DMS79 treated with DMSO at 0.1 percent for 48 hours (cell line): ENCODE measurements around the gene MCEMP1.

Experiments
- DNase-seq: peaks from one replicate; lab custom pipeline; 2025; lab: John Stamatoyannopoulos, UW

The MCEMP1 gene

DNA sequence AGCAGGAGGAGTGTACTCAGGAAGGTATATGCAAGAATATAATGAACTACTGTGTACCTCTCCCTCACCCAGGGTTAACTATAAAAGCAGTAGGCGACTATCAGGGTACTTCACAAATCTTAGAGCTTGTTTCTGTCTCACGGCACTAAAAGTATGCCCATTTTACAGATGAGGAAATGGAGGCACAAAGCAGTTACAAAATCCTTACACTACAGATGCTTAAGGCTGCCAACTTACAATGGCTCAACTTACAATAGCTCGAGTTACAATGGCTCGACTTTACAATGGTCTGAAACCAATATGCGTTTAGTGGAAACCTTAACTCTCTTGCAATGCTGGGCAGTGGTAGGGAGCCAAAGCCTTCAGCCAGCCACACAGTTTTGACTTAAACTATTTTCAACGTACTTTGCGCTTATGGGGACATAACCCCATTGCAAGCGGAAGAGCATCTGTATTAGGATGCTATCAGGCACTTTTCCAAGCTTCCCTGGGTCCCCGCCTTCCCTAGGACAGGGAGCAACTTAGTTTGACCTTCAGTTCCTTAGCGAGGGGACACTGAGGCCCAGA, 20.9 kb downstream of the MCEMP1 start:
- no peak for DNase-seq

DNA sequence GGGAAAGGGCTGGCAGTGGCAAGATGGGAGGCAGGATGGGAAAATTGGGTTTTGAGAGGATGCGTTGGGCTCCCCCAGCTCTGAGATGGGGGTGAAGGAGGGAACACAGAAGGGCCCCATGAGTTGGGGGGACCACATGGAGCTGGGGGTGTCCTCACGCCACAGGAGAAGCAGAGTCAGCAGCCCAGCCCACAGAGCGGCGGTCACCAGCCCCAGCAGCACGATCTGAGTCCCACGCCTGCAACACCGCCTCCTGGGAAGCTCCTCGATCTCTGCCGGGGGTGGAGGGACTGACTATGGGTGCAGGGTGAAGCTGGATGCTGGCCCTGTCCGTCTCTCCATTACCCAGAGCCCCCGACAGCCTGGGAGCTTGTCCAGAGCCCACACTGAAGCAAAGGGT, 21.7 kb downstream of the MCEMP1 start:
- no peak for DNase-seq

DNA sequence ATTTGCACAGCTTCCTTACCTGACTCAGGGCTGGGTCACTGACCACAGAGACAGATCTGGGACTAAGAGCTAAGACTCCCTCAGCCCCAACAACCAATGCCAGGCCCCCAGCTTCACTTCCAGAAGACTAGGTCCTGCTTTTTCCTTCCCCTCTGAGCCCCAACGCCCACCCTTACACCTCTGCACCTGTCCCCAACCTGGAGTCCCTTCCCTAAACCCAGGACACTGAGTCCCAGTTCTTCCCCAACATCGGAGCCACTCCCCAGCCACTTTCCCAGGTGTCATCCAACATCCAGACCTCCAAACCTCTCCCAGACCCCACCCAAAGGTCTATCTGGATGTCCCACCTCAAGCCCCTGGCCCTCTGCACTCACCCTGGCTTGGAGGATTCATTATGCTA, 22.1 kb downstream of the MCEMP1 start:
- no peak for DNase-seq

DNA sequence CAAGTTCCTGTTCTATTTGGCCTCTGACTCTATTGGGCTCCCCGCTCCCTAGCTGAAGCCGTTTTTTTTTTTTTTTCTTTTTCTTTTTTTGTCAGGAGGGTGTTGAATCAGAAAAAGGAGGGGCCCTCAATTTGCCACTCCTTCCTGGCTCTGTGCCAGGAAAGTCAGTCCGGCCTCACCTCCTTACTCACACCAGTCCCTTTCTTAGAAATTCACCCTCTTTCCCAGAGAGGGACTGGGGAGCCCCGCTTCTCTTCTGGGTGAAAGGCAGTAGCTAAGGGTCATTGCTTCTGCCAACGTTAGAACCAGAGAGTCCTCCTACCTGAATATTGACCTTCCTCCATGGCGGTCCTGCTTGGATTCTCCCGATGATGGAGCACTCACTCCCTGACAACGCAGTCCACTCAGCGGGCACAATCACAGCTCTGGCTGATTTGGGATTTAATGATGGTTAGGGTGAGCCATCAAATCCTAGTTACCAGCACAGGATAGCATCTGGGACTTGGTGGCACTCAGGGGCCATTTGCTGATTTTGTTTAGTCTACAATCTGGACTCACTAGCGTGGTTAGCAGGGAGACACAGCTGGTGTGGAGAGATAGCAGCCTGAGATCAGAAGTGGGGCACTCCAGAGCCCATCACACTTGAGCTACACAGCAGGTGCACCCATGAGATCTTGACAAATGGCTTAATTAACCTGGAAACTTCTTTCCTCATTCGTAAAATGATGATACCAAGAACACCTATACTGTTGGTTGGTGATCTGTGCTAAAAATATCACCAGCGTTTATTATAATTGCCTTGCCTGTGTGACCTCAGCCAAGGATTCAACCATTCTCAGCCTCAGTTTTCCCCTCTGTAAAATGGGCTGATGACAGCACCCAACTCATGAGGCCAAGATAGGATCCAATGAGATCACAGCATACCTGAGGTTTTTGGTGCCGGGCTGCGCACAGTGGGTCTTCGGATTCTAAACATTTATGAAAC, 22.8 kb downstream of the MCEMP1 start:
- no peak for DNase-seq

DNA sequence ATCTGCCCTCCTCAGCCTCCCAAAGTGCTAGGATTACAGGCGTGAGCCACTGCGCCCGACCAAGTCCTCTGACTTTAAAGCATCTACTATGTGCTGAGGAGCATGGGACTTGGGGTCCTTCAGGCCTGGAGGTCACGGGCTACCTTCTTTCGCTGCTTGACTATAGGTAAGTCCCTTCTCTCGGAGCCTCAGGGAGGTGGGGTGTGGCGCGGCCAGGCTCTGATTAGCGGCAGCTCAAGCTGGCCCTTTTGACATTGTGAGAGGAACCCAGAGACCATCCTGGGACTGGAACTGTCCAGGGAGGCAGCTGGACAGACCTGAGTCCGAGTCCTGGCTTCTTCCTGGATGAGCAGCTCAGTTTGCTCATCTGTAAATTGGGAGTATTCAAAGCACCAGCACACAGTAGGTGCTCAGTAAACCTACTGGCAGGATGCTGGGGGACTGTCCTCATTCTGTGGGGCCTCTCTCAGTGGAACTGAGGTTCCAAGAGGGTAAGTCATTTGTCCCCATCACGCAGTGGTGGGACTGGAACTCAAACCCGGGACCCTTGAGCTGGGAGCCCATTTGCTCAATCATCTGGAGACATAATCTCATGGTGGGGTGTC, 24.3 kb downstream of the MCEMP1 start:
- no peak for DNase-seq

DNA sequence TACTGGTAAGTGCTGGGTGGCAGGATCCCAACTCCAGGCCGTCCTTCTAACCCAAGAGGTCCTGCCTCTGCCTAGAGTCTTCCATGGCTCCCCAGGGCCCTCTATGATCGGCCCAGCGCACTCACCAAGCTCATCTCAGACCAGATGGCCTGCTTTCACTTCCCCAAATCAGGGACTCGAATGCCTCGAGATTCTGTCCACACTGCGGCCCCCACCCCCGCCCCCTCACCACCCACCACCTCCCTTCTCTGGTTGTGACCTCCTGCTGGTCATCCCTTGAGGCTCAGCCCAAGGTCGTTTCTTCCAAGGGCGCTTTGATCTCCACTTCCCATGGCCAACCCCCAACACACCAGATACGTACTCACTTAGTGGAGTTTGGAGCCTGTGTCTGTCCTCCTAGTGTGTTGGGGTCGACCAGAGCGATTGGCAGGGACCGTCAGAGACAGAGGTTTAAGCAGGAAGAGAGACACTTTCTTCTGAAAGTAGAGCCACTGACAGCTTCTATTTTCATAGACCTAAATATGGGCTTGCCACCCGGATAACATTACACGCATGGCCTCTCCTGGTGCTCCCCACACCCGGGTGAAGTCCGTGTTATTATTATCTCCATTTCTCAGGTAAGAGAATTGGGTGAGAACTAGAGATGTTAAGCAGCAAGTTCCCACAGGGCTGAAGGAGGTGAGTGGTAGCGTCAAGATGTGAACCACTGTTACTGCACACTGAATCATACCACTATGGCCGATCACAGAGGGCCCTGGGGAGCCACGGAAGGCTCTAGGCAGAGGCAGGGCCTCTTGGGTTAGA, 25.0 kb downstream of the MCEMP1 start, which contains the start of gene FCER2:
Gene FCER2 (minus strand): TSS at position 478 of the 804 bp plus-strand sequence. CDS start 2,371 bp downstream, outside the sequence.
- DNase-seq, result no peak

DNA sequence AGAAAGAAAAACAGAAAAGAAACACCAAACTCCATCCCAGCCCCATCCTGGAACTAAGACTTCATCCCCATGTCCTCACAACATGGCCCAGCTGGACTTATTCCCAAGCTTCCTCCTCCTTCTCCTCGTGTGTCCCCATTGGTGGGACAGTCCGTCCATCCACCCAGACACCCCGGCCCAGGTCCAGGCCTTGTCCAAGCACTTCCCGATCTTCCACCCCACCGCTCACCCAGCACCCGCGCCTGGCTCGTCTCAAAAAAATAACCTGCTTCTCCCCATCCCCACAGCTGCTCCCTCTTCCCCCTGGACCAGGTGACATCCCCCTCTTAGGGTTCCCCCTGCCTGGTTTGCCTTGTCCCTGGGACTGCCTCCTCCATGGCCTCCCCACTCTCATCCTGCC, 26.4 kb downstream of the MCEMP1 start:
- DNase-seq, result no peak

DNA sequence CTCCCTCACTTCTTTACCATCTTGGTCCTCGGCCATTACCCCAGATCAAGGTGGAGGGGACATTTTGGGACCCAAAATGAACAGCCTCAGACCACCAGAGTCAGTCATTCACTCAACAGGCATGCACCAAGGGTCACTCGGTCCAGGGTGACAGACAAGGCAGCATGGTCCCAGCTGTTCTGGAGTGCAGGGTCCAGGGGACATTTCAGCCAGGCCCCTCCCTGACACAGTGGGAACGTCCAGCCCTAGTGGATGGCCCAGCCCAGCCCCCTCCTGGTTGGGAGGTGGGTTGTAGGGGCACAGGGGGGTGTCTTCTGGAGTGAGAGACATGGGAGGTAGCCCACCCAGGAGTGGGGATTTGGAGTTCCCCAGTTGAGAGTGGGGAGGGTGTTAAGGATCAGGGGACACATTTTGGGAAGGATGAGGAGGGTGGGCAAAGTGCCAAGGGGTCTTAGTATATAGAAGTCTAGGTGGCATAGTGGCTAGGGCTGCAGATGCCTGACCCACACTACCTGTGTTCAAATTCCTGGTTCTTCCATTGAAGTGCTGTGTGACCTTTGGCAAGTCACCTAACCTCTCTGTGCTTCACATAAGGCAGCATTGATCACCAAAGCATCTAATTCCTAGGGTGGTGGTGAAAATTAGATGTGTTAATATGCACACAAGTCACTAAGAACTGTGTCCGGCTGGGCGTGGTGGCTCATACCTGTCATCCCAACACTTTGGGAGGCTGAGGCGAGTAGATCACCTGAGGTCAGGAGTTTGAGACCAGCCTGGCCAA, 27.6 kb downstream of the MCEMP1 start:
- no peak for DNase-seq

DNA sequence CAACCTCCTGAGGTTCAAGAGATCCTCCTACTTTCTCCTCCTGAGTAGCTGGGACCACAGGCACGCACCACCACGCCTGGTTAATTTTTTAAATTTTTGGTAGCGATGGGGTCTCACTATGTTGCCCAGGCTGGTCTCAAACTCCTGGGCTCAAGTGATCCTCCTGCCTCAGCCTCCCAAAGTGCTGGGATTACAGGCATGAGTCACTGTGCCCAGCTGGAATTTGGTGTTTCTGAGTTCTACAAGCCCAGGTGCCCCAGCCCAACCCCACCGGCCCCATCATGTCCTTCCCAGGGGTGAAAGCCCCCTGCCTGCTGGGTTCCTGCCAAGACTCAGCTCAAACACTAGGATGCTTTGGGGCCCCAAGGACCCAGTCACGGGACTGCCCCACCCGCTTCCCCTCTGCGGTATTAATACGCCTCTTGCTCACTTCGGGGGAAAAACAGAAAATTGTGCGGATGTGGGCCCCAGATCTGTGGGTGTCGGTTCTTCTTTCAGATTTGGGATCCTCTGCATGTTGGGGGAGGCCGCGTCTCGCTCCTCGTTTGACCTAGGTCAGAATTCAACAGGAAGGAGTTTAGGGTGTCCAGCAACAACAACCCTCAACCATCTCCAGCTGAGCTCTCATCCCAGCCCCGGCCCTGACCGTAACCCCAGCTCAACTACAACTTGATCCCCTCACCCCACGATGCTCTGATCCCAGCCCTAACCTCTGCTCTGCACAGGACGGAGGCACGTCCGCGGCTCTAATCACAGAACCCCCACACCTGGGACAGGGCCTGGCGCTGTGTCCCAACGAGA, 28.7 kb downstream of the MCEMP1 start:
- DNase-seq, result no peak

DNA sequence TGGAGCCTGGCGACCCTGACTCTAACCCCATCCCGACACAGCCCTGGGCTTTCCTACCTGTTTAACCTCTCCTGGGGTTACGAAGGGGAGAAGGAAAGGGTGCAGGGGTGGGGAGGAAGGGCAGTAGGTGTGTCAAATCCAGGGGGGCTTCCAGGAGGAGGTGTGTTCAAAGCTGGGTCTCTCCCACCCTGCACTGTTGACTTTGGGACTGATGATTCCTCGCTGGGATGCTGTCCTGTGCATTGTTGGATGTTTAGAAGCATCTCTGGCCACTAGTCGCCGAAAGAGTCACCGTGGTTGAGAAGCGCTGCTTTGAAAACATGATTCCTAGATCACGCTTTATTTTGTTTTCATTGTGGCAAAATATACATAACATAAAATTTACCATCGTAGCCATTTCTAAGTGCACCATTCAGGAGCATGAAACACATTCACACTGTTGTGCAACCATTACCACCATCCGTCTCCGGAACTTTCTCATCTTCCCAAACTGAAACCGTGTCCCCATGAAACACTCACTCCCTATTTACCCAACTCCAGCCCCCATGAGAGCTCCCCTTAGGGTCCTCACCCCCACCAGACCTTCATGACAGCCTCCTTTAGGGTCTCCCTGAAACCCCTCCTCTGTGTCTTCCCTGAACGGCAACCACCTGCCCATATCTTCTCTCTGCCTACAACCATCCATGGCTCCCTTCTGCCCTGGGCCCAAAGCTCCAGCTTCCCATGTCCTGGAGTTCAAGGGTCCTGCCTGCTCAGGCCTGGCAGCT, 29.5 kb downstream of the MCEMP1 start:
- DNase-seq, result no peak

DNA sequence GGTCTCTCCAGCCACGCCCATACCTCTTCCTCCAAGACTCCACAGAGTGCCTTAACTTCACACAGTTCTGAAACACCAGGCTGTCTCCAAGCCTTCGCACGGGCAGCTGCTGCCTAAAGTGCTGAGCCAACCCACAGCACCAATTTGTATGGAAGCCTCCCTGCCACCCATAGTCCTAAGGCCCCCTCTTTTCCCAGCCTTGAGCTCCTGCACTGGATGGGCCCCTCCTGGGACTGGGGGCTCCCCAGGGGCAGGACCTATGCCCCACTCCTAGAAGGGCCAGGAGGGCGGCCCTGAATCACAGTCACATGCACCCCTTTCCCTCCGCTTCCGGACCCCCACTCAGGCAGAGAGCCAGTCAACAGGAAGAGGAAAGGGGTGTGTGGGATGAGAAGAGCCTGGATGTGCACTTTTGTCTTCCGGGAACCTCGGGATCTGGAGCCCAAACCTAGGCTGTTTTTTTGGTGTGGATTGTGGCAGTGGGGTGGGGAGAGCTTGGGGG, 30.1 kb downstream of the MCEMP1 start:
- no peak for DNase-seq

DNA sequence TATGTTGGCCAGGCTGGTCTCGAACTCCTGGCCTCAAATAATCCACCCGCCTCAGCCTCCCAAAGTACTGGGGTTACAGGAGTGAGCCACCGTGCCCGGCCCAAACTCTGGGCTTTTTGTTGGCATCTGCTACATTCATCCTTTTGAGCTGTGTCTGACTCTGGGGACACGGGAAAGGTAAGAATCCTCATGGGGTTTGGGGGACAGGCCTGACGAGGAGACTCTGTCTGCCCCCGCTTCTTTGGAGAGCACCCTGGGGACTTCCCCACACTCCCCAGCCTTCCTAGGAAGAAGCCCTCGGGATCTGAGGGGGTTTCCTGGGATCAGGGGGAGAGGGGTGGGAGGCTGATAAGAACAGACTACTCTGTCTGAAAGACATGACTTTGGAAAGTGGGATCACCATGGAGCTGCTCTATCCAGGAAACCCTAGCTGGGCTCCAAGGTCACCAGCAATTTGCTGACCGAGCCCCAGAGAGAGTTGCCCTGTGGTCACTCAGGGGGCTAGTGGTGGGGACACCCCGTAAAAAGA, 33.1 kb downstream of the MCEMP1 start:
- no peak for DNase-seq

DNA sequence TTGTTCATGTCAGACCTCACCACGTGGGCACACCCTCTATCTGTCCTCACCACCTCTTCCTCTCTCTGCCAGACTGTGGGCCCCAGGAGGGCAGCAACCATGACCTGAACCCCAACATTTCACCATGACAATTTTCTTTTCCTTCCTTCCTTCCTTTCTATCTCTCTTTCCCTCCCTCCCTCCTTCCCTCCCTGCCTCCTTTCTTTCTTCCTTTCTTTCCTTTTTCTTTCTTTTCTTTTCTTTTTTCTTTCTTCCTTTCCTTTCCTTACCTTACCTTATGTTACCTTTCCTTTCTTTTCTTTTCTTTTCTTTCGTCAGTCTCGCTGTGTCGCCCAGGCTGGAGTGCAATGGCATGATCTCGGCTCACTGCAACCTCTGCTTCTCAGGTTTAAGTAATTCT, 33.7 kb downstream of the MCEMP1 start:
- no peak for DNase-seq

DNA sequence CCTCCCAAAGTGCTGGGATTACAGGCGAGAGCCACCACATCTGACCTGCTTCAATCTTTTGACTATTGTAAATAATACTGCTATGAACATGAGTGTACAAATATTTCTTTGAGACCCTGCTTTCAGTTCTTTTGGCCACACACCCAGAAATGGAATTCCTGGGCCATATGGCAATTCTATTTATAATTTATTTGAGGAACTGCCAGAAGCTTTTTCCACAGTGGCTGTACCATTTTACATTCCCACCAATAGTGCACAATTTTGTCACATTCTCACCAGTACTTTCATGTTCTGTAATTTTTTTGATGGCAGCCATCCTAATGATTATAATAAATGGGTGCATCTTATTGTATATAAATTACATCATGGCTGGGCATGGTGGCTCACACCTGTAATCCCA, 38.8 kb downstream of the MCEMP1 start:
- DNase-seq, result no peak

DNA sequence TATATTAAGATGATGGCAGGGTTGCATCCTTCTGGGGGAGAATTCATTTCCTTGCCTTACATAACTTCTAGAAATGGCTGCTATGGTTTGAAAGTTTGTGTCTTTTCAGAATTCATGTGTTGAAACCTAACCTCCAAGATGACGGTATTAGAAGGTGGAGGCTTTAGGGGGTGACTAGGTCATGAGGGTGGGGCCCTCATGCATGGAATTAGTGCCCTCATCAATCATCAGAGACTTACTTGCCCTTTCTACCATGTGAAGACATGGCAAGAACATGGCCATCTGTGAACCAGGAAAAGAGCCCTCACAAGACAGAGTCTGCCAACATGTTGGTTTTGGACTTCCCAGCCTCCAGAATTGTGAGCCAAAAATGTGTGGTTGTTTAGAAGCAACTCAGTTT, 39.9 kb downstream of the MCEMP1 start:
- no peak for DNase-seq

DNA sequence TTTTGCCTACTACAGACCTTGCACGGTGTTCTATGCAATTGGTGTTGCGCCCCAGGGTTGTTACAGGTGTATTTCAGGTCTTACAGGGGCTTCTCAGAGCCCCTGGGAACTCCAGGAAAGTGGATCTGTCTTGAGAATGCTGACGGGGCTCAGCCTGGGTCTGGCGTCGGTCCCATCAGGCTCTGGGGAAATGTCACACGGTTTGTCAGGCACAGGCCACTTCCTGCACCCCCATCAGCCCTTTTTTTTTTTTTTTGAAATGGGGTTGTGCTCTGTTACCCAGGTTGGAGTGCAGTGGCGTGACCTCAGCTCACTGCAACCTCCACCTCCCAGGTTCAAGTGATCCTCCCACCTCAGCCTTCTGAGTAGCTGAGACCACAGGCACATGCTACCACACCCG, 41.8 kb downstream of the MCEMP1 start:
- no peak for DNase-seq

DNA sequence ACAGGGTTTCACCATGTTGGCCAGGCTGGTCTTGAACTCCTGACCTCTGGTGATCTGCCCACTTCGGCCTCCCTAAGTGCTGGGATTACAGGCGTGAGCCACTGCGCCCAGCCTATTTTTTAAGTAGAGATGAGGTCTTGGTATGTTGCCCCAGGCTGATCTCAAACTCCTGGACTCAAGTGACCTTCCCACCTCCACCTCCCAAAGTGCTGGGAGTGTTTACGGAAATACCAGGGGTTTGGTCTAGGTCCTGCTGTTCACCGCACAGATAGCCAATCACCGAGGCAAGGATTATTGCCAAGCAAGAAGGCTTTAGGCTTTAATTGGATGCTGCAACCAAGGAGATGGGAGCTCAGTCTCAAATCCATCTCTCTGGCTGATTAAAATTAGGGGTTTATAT, 43.5 kb downstream of the MCEMP1 start:
- no peak for DNase-seq

DNA sequence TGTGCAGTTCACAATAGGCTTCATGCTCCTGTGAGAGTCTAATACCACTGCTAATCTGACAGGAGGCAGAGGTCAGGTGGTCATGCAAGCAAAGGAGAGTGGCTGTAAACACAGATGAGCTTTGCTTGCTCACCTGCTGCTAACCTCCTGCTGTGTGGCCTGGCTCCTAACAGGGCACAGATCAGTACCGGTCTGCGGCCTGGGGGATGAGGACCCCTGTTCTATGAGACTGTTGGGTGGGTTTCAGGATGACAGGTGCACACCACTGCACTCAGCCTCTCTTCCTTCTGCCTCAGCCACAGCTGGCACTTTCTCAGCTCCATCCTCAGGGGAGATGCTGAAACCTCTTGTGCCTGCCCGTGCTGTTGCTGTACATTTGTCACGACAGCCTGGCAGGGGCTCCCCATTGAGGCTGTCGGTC, 45.4 kb downstream of the MCEMP1 start:
- no peak for DNase-seq

DNA sequence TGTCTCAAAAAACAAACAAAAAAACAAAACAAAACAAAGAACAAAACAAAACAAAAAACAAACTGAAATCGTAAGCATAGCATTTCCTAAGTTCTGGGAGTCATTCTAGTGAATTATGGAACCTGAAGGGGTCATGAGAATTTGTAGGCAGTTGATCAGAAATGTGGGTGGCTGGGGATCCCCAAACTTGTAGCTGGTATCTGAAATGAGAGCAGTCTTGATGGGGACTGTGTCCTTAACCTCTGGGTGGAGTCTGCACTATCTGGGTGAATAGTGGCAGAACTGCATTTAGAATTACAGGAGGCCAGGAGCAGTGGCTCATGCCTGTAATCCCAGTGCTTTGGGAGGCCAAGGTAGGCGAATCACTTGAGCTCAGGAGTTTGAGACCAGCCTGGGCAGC, 48.9 kb downstream of the MCEMP1 start:
- DNase-seq, result no peak
